HepG2 (cell line): Measurements from ENCODE around the gene SMIM29.

ENCODE experiments used
- ATAD3A ChIP-seq: sonication (generic); formaldehyde crosslinking; IDR thresholded peaks from 2 replicates; pipeline ENCODE4 v1.4.0; 2020; ENCODE audit warnings: missing genetic modification reagents
- BRCA1 ChIP-seq: sonication (generic); formaldehyde crosslinking; IDR thresholded peaks from 2 replicates; pipeline ENCODE4 v1.4.0; 2020; ENCODE audit warnings: missing genetic modification reagents
- CTCF ChIP-seq: sonication (generic); formaldehyde crosslinking; IDR thresholded peaks from 2 replicates; pipeline ENCODE4 v1.5.0; 2020; ENCODE audit warnings: mild to moderate bottlenecking, missing genetic modification reagents, moderate library complexity
- HMG20B ChIP-seq: conservative IDR thresholded peaks from 2 replicates; pipeline ENCODE4 v1.6.1; 2016; ENCODE audit warnings: missing genetic modification reagents, missing compliant biosample characterization
- JUNB ChIP-seq: sonication (generic); formaldehyde crosslinking; IDR thresholded peaks from 2 replicates; pipeline ENCODE4 v1.8.0; 2022; ENCODE audit warnings: missing genetic modification reagents, mild to moderate bottlenecking, borderline replicate concordance
- TF ChIP-seq, protein P1 (sequence below): sonication (generic); formaldehyde crosslinking; conservative IDR thresholded peaks from 2 replicates; pipeline ENCODE4 v1.8.0; 2022; ENCODE audit warnings: missing genetic modification reagents

DNA sequence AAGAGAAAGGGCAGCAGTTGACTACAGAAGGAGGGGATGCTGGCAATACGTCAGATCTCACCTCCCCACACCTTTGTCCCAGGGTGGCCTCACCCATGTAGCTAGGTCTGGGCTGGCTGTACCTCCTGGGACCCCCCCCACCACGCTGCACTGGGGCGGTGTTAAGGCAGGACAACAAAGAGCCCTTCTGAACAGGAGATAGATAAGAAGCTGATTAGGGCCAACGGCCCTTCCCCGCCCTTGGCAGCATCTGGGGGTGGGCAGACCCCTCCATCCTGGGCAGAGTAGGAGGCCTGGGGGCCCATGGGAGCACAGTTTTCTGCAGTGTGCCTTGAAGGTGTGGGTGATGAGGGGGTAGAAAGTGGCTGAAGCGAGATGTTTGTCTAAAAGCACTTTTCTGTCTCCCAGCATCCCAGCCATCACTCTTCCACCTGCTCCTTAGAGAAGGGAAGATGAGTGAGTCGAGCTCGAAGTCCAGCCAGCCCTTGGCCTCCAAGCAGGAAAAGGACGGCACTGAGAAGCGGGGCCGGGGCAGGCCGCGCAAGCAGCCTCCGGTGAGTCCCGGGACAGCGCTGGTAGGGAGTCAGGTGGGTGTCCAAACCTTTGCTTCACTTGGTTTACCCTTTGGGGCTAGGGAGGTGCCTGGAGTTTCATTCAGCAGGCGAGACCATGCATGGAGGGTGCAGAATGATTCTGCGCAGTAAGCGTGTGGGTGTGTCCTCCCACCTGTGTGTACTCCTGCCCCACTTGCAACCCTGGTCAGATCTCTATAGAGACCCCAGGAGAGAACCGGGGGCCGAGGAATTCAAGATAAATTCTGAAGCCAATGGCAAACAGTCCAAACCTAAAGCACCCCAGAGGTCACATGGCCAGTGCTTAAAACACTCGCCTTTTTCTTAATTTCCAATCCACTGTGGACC, 8.2 kb downstream of the SMIM29 start:
- no peak for TF ChIP-seq BRCA1 (CRISPR knock-in tag)
- TF ChIP-seq, protein P1, sequence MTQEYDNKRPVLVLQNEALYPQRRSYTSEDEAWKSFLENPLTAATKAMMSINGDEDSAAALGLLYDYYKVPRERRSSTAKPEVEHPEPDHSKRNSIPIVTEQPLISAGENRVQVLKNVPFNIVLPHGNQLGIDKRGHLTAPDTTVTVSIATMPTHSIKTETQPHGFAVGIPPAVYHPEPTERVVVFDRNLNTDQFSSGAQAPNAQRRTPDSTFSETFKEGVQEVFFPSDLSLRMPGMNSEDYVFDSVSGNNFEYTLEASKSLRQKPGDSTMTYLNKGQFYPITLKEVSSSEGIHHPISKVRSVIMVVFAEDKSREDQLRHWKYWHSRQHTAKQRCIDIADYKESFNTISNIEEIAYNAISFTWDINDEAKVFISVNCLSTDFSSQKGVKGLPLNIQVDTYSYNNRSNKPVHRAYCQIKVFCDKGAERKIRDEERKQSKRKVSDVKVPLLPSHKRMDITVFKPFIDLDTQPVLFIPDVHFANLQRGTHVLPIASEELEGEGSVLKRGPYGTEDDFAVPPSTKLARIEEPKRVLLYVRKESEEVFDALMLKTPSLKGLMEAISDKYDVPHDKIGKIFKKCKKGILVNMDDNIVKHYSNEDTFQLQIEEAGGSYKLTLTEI, result no peak
- no peak for TF ChIP-seq CTCF (CRISPR knock-in tag)
- TF ChIP-seq ATAD3A (CRISPR knock-in tag), result no peak
- no peak for TF ChIP-seq JUNB (CRISPR knock-in tag)
- no peak for TF ChIP-seq HMG20B (CRISPR knock-in tag)
